H1 (cell line): ENCODE data around the gene ARRB1. TPM values are rescaled to one million over a fixed set of nuclear protein-coding genes. Genes with fewer than 3 reads are reported as not detected.

Experiments
- CTCF ChIA-PET: fragments of 300-600 bp; sonication (Branson Sonifier 250); formaldehyde crosslinking; loops from one replicate; lab custom pipeline; 2021; ENCODE audit not compliant: partially characterized antibody; lab: Charles Lee
- POLR2A ChIA-PET: fragments of 300-600 bp; sonication (Branson Sonifier 250); formaldehyde crosslinking; loops from one replicate; lab custom pipeline; 2021; ENCODE audit warnings: inconsistent platforms; ENCODE audit not compliant: partially characterized antibody; lab: Charles Lee
- DNase-seq, 2 experiments: peaks; one replicate each; pipeline versions ENCODE4 v3.0.0 to v3.0.0-alpha.2; 2010 to 2022; ENCODE audit warnings: low spot score in 2 of 2, low read depth in 1 of 2, mixed read lengths in 1 of 2
- FAIRE-seq: peaks from 2 replicates; lab custom pipeline; 2011; peaks lifted over from hg19 to GRCh38; lab: Jason Lieb, UNC
- H2AFZ ChIP-seq: 2 replicates; pipeline ENCODE4 v1.8.1; 2012; ENCODE audit warnings: low read length, inconsistent platforms
- H2AK5ac ChIP-seq: 2 replicates; pipeline ENCODE4 v1.6.1; 2013; ENCODE audit warnings: low read depth, low read length
- H2BK120ac ChIP-seq: replicated peaks from 2 replicates; pipeline ENCODE3; 2013; ENCODE audit warnings: low read depth, low read length, inconsistent platforms
- H2BK12ac ChIP-seq: 2 replicates; pipeline ENCODE4 v1.6.1; 2013; ENCODE audit warnings: low read depth, low read length
- H2BK15ac ChIP-seq: 2 replicates; pipeline ENCODE4 v1.6.1; 2013; ENCODE audit warnings: low read length
- H2BK20ac ChIP-seq: 2 replicates; pipeline ENCODE4 v1.6.1; 2013; ENCODE audit warnings: low read length
- H2BK5ac ChIP-seq: 2 replicates; pipeline ENCODE4 v1.6.1; 2013; ENCODE audit warnings: low read depth, low read length
- H3K14ac ChIP-seq: 2 replicates; pipeline ENCODE4 v1.6.1; 2013; ENCODE audit warnings: inconsistent platforms; ENCODE audit not compliant: insufficient read length
- H3K18ac ChIP-seq: 2 replicates; pipeline ENCODE4 v1.6.1; 2013; ENCODE audit warnings: low read length; ENCODE audit errors: extremely low read depth
- H3K23ac ChIP-seq: 2 replicates; pipeline ENCODE4 v1.6.1; 2013; ENCODE audit warnings: inconsistent platforms; ENCODE audit not compliant: insufficient read length
- H3K23me2 ChIP-seq: 2 replicates; pipeline ENCODE4 v1.6.1; 2013; ENCODE audit warnings: low read depth, low read length
- H3K27ac ChIP-seq: 2 replicates; pipeline ENCODE4 v1.6.1; 2011; ENCODE audit warnings: low read depth, low read length, inconsistent platforms
- H3K27me3 ChIP-seq, 4 experiments: replicated peaks in 1 of 4; 1 replicate in 1 of 4; 2 replicates in 3 of 4; pipeline versions ENCODE4 v1.6.1 to v1.8.1; 2011 to 2013; ENCODE audit warnings: low read length in 3 of 4, mild to moderate bottlenecking in 3 of 4, inconsistent platforms in 2 of 4, mixed read lengths in 2 of 4, moderate library complexity in 1 of 4; ENCODE audit not compliant: control insufficient read depth in 3 of 4, insufficient read depth in 3 of 4; ENCODE audit errors: extremely low read depth in 1 of 4
- H3K36me3 ChIP-seq, 4 experiments: 2 replicates each; pipeline versions ENCODE4 v1.6.1 to v1.8.1; 2011 to 2013; ENCODE audit warnings: mild to moderate bottlenecking in 4 of 4, low read length in 3 of 4, moderate library complexity in 2 of 4, control low read depth in 1 of 4, inconsistent platforms in 1 of 4; ENCODE audit not compliant: insufficient read depth in 4 of 4, control insufficient read depth in 2 of 4
- H3K4ac ChIP-seq: replicated peaks from 2 replicates; pipeline ENCODE3; 2013; ENCODE audit warnings: low read length, low read depth, mixed read lengths, inconsistent platforms; ENCODE audit not compliant: insufficient read length
- H3K4me1 ChIP-seq, 4 experiments: replicated peaks in 1 of 4; 1 replicate in 1 of 4; 2 replicates in 3 of 4; pipeline versions ENCODE4 v1.6.1 to v1.8.1; 2011 to 2013; ENCODE audit warnings: low read length in 3 of 4, inconsistent platforms in 2 of 4, mixed read lengths in 1 of 4; ENCODE audit not compliant: insufficient read depth in 4 of 4, control insufficient read depth in 3 of 4
- H3K4me2 ChIP-seq, 2 experiments: 2 replicates each; pipeline versions ENCODE4 v1.6.1 to v1.8.1; 2011 to 2013; ENCODE audit warnings: low read depth in 2 of 2, low read length in 2 of 2, control low read depth in 1 of 2, inconsistent platforms in 1 of 2, mild to moderate bottlenecking in 1 of 2; ENCODE audit not compliant: insufficient read depth in 1 of 2
- H3K4me3 ChIP-seq, 4 experiments: fragments of 200-600, 300-600 bp in 1 of 4; sonication (generic), shearing (Covaris generic), sonication (Bioruptor Twin) in 1 of 4; 2 replicates each; pipeline versions ENCODE4 v1.5.1 to v1.8.1; 2011 to 2016; ENCODE audit warnings: low read length in 4 of 4, low read depth in 3 of 4, control low read depth in 2 of 4, inconsistent platforms in 2 of 4, mild to moderate bottlenecking in 2 of 4, mixed read lengths in 1 of 4, moderate library complexity in 1 of 4; ENCODE audit not compliant: insufficient read depth in 2 of 4; ENCODE audit errors: extremely low read depth in 1 of 4
- H3K56ac ChIP-seq: replicated peaks from 2 replicates; pipeline ENCODE3; 2013; ENCODE audit warnings: low read depth, mild to moderate bottlenecking, mixed read lengths, low read length, inconsistent platforms; ENCODE audit not compliant: insufficient read length
- H3K79me1 ChIP-seq: 2 replicates; pipeline ENCODE4 v1.6.1; 2013; ENCODE audit warnings: low read depth, low read length, control low read depth
- H3K79me2 ChIP-seq, 2 experiments: 2 replicates each; pipeline versions ENCODE4 v1.6.1 to v1.8.1; 2012 to 2013; ENCODE audit warnings: low read length in 2 of 2, mild to moderate bottlenecking in 2 of 2, inconsistent platforms in 1 of 2; ENCODE audit not compliant: insufficient read depth in 2 of 2, control insufficient read depth in 1 of 2
- H3K9ac ChIP-seq, 4 experiments: replicated peaks in 1 of 4; 1 replicate in 1 of 4; 2 replicates in 3 of 4; pipeline versions ENCODE4 v1.6.1 to v1.8.1; 2011 to 2013; ENCODE audit warnings: low read depth in 3 of 4, low read length in 3 of 4, control low read depth in 2 of 4, mild to moderate bottlenecking in 2 of 4, moderate library complexity in 2 of 4, inconsistent platforms in 1 of 4; ENCODE audit errors: extremely low read depth in 1 of 4
- H3K9me3 ChIP-seq, 2 experiments: 2 replicates each; pipeline versions ENCODE4 v1.6.1 to v1.8.1; 2012 to 2013; ENCODE audit warnings: mild to moderate bottlenecking in 2 of 2, moderate library complexity in 2 of 2, control low read depth in 1 of 2, inconsistent platforms in 1 of 2, low read depth in 1 of 2, low read length in 1 of 2, mixed read lengths in 1 of 2; ENCODE audit not compliant: insufficient read depth in 2 of 2
- H4K20me1 ChIP-seq, 2 experiments: replicated peaks in 1 of 2; 2 replicates each; pipeline versions ENCODE3 to v1.8.1; 2011 to 2013; ENCODE audit warnings: inconsistent platforms in 2 of 2, low read length in 2 of 2, mild to moderate bottlenecking in 1 of 2; ENCODE audit not compliant: insufficient read depth in 2 of 2, control insufficient read depth in 1 of 2
- H4K5ac ChIP-seq: 2 replicates; pipeline ENCODE4 v1.6.1; 2013; ENCODE audit warnings: low read length, low read depth, mixed read lengths, inconsistent platforms; ENCODE audit not compliant: insufficient read length
- H4K8ac ChIP-seq: 2 replicates; pipeline ENCODE4 v1.8.0; 2013; ENCODE audit warnings: mild to moderate bottlenecking, moderate library complexity, low read length, inconsistent platforms; ENCODE audit not compliant: insufficient read depth; ENCODE audit errors: extremely low read depth
- H4K91ac ChIP-seq: replicated peaks from 2 replicates; pipeline ENCODE3; 2013; ENCODE audit warnings: low read length, mixed read lengths, inconsistent platforms; ENCODE audit not compliant: insufficient read length
- CTBP2 ChIP-seq: IDR thresholded peaks from 2 replicates; pipeline ENCODE4 v1.7.0; 2011; ENCODE audit warnings: borderline replicate concordance, mild to moderate bottlenecking, moderate library complexity, mixed read lengths, low read length; ENCODE audit not compliant: insufficient read depth, insufficient read length
- EP300 ChIP-seq, 2 experiments: IDR thresholded peaks; 1 replicate in 1 of 2; 2 replicates in 1 of 2; pipeline ENCODE4 v1.6.1; 2011 to 2012; ENCODE audit warnings: low read depth in 2 of 2, low read length in 2 of 2, mild to moderate bottlenecking in 2 of 2, borderline replicate concordance in 1 of 2, inconsistent platforms in 1 of 2, moderate library complexity in 1 of 2
- RAD21 ChIP-seq, 2 experiments: IDR thresholded peaks in 1 of 2; conservative IDR thresholded peaks in 1 of 2; 2 replicates each; pipeline ENCODE4 v1.6.1; 2011; ENCODE audit warnings: low read depth in 2 of 2, low read length in 2 of 2, improper control_type of control experiment in 1 of 2, inconsistent platforms in 1 of 2, mild to moderate bottlenecking in 1 of 2, moderate library complexity in 1 of 2
- TAF1 ChIP-seq: IDR thresholded peaks from 2 replicates; pipeline ENCODE4 v1.6.1; 2011; ENCODE audit warnings: mild to moderate bottlenecking, low read depth, low read length
- TEAD4 ChIP-seq: IDR thresholded peaks from 2 replicates; pipeline ENCODE4 v1.6.1; 2012; ENCODE audit warnings: low read depth, low read length, inconsistent platforms, mixed read lengths
- WGBS, 2 experiments: shearing (Covaris generic) in 1 of 2; methylation state at CpG; one replicate each; pipeline versions ENCODE4 v1.1.6 to v1.1.7; 2013 to 2015; ENCODE audit warnings: low lambda C conversion rate in 2 of 2, mixed read lengths in 2 of 2, inconsistent platforms in 1 of 2, low coverage in 1 of 2, missing lambda C conversion rate in 1 of 2; ENCODE audit not compliant: insufficient replicate concordance in 2 of 2, insufficient coverage in 1 of 2, insufficient read length in 1 of 2; ENCODE audit errors: extremely low coverage in 1 of 2, missing lambda C conversion rate in 1 of 2; 5-methylcytosine and 5-hydroxymethylcytosine counted together
- polyA plus RNA-seq, 7 experiments: library from polyadenylated mRNA; depleted of rRNA in 3 of 7; stranded (reverse) in 5 of 7; unstranded in 2 of 7; fragments of >200 nt in 5 of 7; fragments of 200-250 nt in 2 of 7; gene quantifications; 1 replicate in 5 of 7; 2 replicates in 1 of 7; 4 replicates in 1 of 7; pipeline versions ENCODE4 v1.2.1 to v1.2.3, GENCODE V29; 2011 to 2013; ENCODE audit warnings: missing spikeins in 2 of 7, mixed read lengths in 2 of 7
- total RNA-seq: library from RNA; stranded (reverse); fragmentation: NEBNext Ultra II Directional; extraction: Animal tissue kit (Norgen Biotek cat#: 25700); gene quantifications from 2 replicates; pipeline ENCODE4 v1.2.1, GENCODE V29; 2021
- TF ChIP-seq, protein P1 (sequence below), 3 experiments: IDR thresholded peaks; 1 replicate in 2 of 3; 2 replicates in 1 of 3; pipeline versions ENCODE4 v1.5.1 to v1.6.1; 2011; ENCODE audit warnings: low read length in 3 of 3, mild to moderate bottlenecking in 3 of 3, inconsistent platforms in 2 of 3, low read depth in 1 of 3, moderate library complexity in 1 of 3; ENCODE audit not compliant: insufficient read depth in 1 of 3; ENCODE audit errors: control extremely low read depth in 1 of 3

Gene ARRB1
- total and polyA plus RNA-seq, 2 of the 8 experiments (the other 6 are each of a cell fraction or from before 2014, with no cell fraction given): 9.4 to 31.8 TPM

DNA sequence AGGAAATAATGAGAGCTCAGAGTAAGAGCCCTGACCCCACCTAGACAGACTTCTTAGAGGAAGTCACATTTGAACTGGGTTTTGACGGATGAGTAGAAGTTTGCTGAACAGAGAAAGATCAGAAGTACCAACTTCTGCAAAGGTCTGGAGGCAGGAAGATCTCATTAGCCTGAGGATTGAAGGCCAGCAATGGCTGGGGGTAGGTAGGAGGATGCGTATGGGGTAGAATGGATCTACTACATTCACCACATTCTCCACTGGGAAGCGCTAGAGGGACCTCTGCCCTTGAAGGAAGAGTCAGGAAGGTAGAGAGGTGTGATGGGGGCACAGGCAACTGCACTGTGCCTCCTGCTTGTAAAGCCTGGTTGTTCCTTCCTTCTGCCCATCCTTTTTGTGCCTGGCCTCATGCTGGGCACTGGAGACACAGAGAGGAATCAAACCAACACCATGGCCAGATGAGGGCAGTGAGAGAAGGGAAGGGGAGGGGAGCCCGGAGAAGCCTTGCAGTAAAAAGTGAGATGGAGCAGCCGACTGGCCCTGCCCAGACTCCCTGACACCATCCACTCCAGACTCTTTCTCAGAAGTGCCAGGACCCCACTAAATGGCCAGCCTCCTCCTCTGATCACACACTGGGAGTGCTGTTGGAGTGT lies 106.0 kb downstream of the ARRB1 start:
- H3K4ac ChIP-seq: no peak overlapping the region
- ChIA-PET POLR2A (interaction anchor here (0.8 to 1.6 kb wide), 3 partner anchors 13 to 155 kb away, joined by 3 read pairs; no protein-coding TSS in a partner anchor), CTCF (interaction anchor here (0.6 to 34.9 kb wide), 16 partner anchors 16 to 222 kb away, joined by 3 to 952 read pairs (median 4); partner anchors contain the start of genes SLCO2B1 and TPBGL)
- H3K56ac ChIP-seq: no peak overlapping the region
- no peak overlapping the region for H3K14ac ChIP-seq
- no peak overlapping the region for H2BK120ac ChIP-seq
- H2BK5ac ChIP-seq: no peak overlapping the region
- H3K23me2 ChIP-seq: peaks cover 11% of the 10 kb centered on the region; the same call in 1 of the 2 replicates
- no peak overlapping the region for H2AK5ac ChIP-seq
- no peak overlapping the region; the same call in 1 of the 2 replicates for H4K8ac ChIP-seq
- no peak overlapping the region for H4K5ac ChIP-seq
- no peaks in the 10 kb centered on the region for H3K36me3 ChIP-seq
- H3K9ac ChIP-seq: no peak overlapping the region
- no peak overlapping the region for H4K91ac ChIP-seq
- H2BK12ac ChIP-seq: no peak overlapping the region
- no peak overlapping the region for H3K4me2 ChIP-seq
- peaks cover 24 to 42% (median 33%) of the 10 kb centered on the region in 4 experiments for H3K27me3 ChIP-seq
- no peak overlapping the region for H3K4me3 ChIP-seq
- no peak overlapping the region for H2AFZ ChIP-seq
- no peaks in the 10 kb centered on the region for H3K79me1 ChIP-seq
- peaks cover 0 to 3% of the 10 kb centered on the region in 2 experiments for H4K20me1 ChIP-seq
- H3K18ac ChIP-seq: no peak overlapping the region
- no peak overlapping the region for H2BK15ac ChIP-seq
- TF ChIP-seq, protein P1, sequence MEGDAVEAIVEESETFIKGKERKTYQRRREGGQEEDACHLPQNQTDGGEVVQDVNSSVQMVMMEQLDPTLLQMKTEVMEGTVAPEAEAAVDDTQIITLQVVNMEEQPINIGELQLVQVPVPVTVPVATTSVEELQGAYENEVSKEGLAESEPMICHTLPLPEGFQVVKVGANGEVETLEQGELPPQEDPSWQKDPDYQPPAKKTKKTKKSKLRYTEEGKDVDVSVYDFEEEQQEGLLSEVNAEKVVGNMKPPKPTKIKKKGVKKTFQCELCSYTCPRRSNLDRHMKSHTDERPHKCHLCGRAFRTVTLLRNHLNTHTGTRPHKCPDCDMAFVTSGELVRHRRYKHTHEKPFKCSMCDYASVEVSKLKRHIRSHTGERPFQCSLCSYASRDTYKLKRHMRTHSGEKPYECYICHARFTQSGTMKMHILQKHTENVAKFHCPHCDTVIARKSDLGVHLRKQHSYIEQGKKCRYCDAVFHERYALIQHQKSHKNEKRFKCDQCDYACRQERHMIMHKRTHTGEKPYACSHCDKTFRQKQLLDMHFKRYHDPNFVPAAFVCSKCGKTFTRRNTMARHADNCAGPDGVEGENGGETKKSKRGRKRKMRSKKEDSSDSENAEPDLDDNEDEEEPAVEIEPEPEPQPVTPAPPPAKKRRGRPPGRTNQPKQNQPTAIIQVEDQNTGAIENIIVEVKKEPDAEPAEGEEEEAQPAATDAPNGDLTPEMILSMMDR (IDR thresholded peaks at IDR 0.05; ENCODE audit: control extremely low read depth in 1 of 3, insufficient read depth in 1 of 3, low read depth in 1 of 3, low read length in 3 of 3): peak; percentile 24 to 77 (median 57)
- TF ChIP-seq EP300 (IDR thresholded peaks at IDR 0.05; ENCODE audit: borderline replicate concordance in 1 of 2, low read depth in 2 of 2, low read length in 2 of 2) (no peak), CTBP2 (no peak), RAD21 (IDR thresholded peaks at IDR 0.05 in 1 of 2, conservative IDR thresholded peaks at IDR 0.05 in 1 of 2; ENCODE audit: low read depth in 2 of 2, low read length in 2 of 2) (peak; percentile 20 to 46), TEAD4 (peak; percentile 46; the same call in 1 of the 2 replicates), TAF1 (no peak)
- no peak overlapping the region for H3K27ac ChIP-seq
- DNase-seq: no peak
- no peaks in the 10 kb centered on the region for H3K79me2 ChIP-seq
- peaks cover 0 to 5% (median 1%) of the 10 kb centered on the region in 4 experiments; a peak in 3 of 7 replicates for H3K4me1 ChIP-seq
- no peak overlapping the region for H3K23ac ChIP-seq
- H2BK20ac ChIP-seq: no peak overlapping the region
- FAIRE-seq: peak; percentile 52
- no peaks in the 10 kb centered on the region for H3K9me3 ChIP-seq
- 52% methylated on average over 5 of the region's 5 CpGs; no CpG with 5 or more reads in 1 of the 2 experiments for WGBS, 2 experiments
